HepG2 (cell line): ENCODE data around the gene SIAH2. TPM values are rescaled to one million over a fixed set of nuclear protein-coding genes. Genes with fewer than 3 reads are reported as not detected.

Source experiments
- ATAC-seq: fragments of 200-7000 bp; cut with Tn5 transposase; 3 replicates; pipeline ENCODE4 v1.9.1; 2020; ENCODE audit warnings: mild to moderate bottlenecking, moderate library complexity
- BruUV-seq: library from RNA; stranded (reverse); fragments of 400-500 nt; replicated peaks from 2 replicates; lab custom pipeline; 2021; lab: Mats Ljungman, UMichigan
- CTCF ChIA-PET: fragments of 300-600 bp; formaldehyde crosslinking; extraction: SDS; loops from one replicate; lab custom pipeline; 2021; ENCODE audit warnings: low total read pairs, inconsistent platforms, low intra/inter-chr PET ratio; lab: Yijun Ruan, JAX
- POLR2A ChIA-PET: fragments of 350-600 bp; sonication (Branson Sonifier 250); formaldehyde crosslinking; loops from one replicate; lab custom pipeline; 2020; ENCODE audit warnings: antibody characterized with exemption, inconsistent platforms; lab: Yijun Ruan, JAX
- DNase-seq: peaks from one replicate; pipeline ENCODE4 v3.0.0-alpha.2; 2015; ENCODE audit warnings: low spot score
- FAIRE-seq: peaks from 3 replicates; lab custom pipeline; 2011; peaks lifted over from hg19 to GRCh38; lab: Jason Lieb, UNC
- H2AFZ ChIP-seq: one replicate; pipeline ENCODE4 v1.6.1; 2011; ENCODE audit warnings: low read length, inconsistent platforms
- H3K27ac ChIP-seq: fragments of 300-600 bp; 3 replicates; pipeline ENCODE4 v1.8.0; 2011; ENCODE audit warnings: mixed run types, mild to moderate bottlenecking, mixed read lengths, low read length, inconsistent platforms; ENCODE audit not compliant: insufficient read depth; ENCODE audit errors: extremely low read length
- H3K27me3 ChIP-seq, 2 experiments: fragments of 200-600 bp in 1 of 2; 2 replicates in 1 of 2; 3 replicates in 1 of 2; pipeline versions ENCODE4 v1.6.0 to v1.8.0; 2011; ENCODE audit warnings: low read length in 2 of 2, mild to moderate bottlenecking in 2 of 2, moderate library complexity in 2 of 2, inconsistent platforms in 1 of 2; ENCODE audit not compliant: insufficient read depth in 2 of 2, control insufficient read depth in 1 of 2
- H3K36me3 ChIP-seq, 2 experiments: fragments of 200-600 bp in 1 of 2; replicated peaks in 1 of 2; 2 replicates in 1 of 2; 3 replicates in 1 of 2; pipeline versions ENCODE4 v1.5.1 to v1.8.0; 2011; ENCODE audit warnings: low read length in 2 of 2, inconsistent platforms in 1 of 2; ENCODE audit not compliant: insufficient read depth in 2 of 2, control insufficient read depth in 1 of 2
- H3K4me1 ChIP-seq: 2 replicates; pipeline ENCODE4 v1.5.1; 2012; ENCODE audit warnings: low read length, inconsistent platforms; ENCODE audit not compliant: insufficient read depth
- H3K4me2 ChIP-seq: 2 replicates; pipeline ENCODE4 v1.6.0; 2011; ENCODE audit warnings: low read depth, low read length, inconsistent platforms
- H3K4me3 ChIP-seq, 3 experiments: fragments of 200-600 bp in 1 of 3; sonication (generic), shearing (Covaris generic) in 1 of 3; replicated peaks in 1 of 3; 2 replicates each; pipeline ENCODE4 v1.5.1; 2011 to 2016; ENCODE audit warnings: low read length in 3 of 3, inconsistent platforms in 2 of 3, low read depth in 2 of 3, mild to moderate bottlenecking in 2 of 3, control low read depth in 1 of 3, mixed read lengths in 1 of 3; ENCODE audit not compliant: insufficient read depth in 1 of 3
- H3K79me2 ChIP-seq: one replicate; pipeline ENCODE4 v1.6.1; 2011; ENCODE audit warnings: low read length, inconsistent platforms; ENCODE audit not compliant: insufficient read depth
- H3K9ac ChIP-seq: 2 replicates; pipeline ENCODE4 v1.6.0; 2011; ENCODE audit warnings: mild to moderate bottlenecking, low read depth, low read length, inconsistent platforms; ENCODE audit not compliant: insufficient read depth
- H3K9me3 ChIP-seq: 2 replicates; pipeline ENCODE4 v1.5.1; 2012; ENCODE audit warnings: mild to moderate bottlenecking, low read length
- H4K20me1 ChIP-seq: 2 replicates; pipeline ENCODE4 v1.6.0; 2011; ENCODE audit warnings: inconsistent platforms, mild to moderate bottlenecking, low read length, moderate library complexity; ENCODE audit not compliant: insufficient read depth
- ELF1 ChIP-seq: sonication (generic); formaldehyde crosslinking; IDR thresholded peaks from 2 replicates; pipeline ENCODE4 v1.4.0; 2020; ENCODE audit warnings: missing genetic modification reagents
- MAZ ChIP-seq, 2 experiments: sonication (generic) in 1 of 2; formaldehyde crosslinking in 1 of 2; IDR thresholded peaks; 2 replicates each; pipeline versions ENCODE4 v1.5.0 to v1.6.1; 2012 to 2020; ENCODE audit warnings: low read depth in 2 of 2, mild to moderate bottlenecking in 2 of 2, borderline replicate concordance in 1 of 2, improper control_type of control experiment in 1 of 2, low read length in 1 of 2, missing genetic modification reagents in 1 of 2, moderate library complexity in 1 of 2
- PHF5A ChIP-seq: IDR thresholded peaks from one replicate; pipeline ENCODE4 v1.6.1; 2018; ENCODE audit warnings: low read depth, missing genetic modification reagents; ENCODE audit not compliant: unreplicated experiment
- RFX3 ChIP-seq: IDR thresholded peaks from 2 replicates; pipeline ENCODE4 v1.6.1; 2016; ENCODE audit warnings: missing biosample characterization, missing genetic modification reagents
- THAP11 ChIP-seq: IDR thresholded peaks from 2 replicates; pipeline ENCODE4 v1.6.1; 2016; ENCODE audit warnings: missing biosample characterization, missing genetic modification reagents
- ZIK1 ChIP-seq: sonication (generic); formaldehyde crosslinking; IDR thresholded peaks from 2 replicates; pipeline ENCODE4 v1.5.0; 2020; ENCODE audit warnings: mild to moderate bottlenecking, low read depth, missing genetic modification reagents, borderline replicate concordance
- ZNF720 ChIP-seq: sonication (generic); formaldehyde crosslinking; IDR thresholded peaks from 2 replicates; pipeline ENCODE4 v1.4.0; 2020; ENCODE audit warnings: missing genetic modification reagents
- ZSCAN25 ChIP-seq: sonication (generic); formaldehyde crosslinking; IDR thresholded peaks from 2 replicates; pipeline ENCODE4 v1.8.0; 2022; ENCODE audit warnings: mild to moderate bottlenecking, missing genetic modification reagents
- WGBS: methylation state at CpG from one replicate; pipeline ENCODE4 v1.1.6; 2017; ENCODE audit warnings: low lambda C conversion rate; 5-methylcytosine and 5-hydroxymethylcytosine counted together
- in situ Hi-C: cut with HindIII; loops from 2 replicates; pipeline ENCODE4 v1.10.0; 2017; ENCODE audit warnings: low pct_unique_long_range_greater_than_20kb; ENCODE audit not compliant: extremely low pct_ligation_motif_present
- intact Hi-C: fragments of 100-400 bp; cut with micrococcal nuclease; formaldehyde crosslinking; loops from one replicate; pipeline ENCODE4 v1.10.0; 2022; ENCODE audit not compliant: unreplicated experiment
- polyA plus RNA-seq, 8 experiments: library from polyadenylated mRNA; depleted of rRNA in 3 of 8; stranded (reverse) in 7 of 8; unstranded in 1 of 8; fragments of >200 nt; fragmentation: Illumina TruSeq in 4 of 8; extraction: Trizol in 4 of 8; gene quantifications; 2 replicates each; pipeline versions ENCODE4 v1.2.1 to v1.2.3, GENCODE V29; 2011 to 2016; ENCODE audit warnings: low read depth in 4 of 8, missing spikeins in 1 of 8, mixed read lengths in 1 of 8; ENCODE audit not compliant: insufficient read depth in 1 of 8
- total RNA-seq, 5 experiments: library from RNA; depleted of rRNA; stranded (reverse); fragments of >200 nt; fragmentation: Illumina TruSeq; extraction: Trizol; gene quantifications; 2 replicates each; pipeline ENCODE4 v1.2.3, GENCODE V29; 2016; ENCODE audit warnings: low read depth in 1 of 5
- TF ChIP-seq, protein P1 (sequence below): IDR thresholded peaks from 2 replicates; pipeline ENCODE4 v1.6.1; 2016; ENCODE audit warnings: mild to moderate bottlenecking

The SIAH2 gene
- total and polyA plus RNA-seq, 2 of the 13 experiments (the other 11 are each of a cell fraction or from before 2014, with no cell fraction given) = 71.8 to 117 TPM

DNA sequence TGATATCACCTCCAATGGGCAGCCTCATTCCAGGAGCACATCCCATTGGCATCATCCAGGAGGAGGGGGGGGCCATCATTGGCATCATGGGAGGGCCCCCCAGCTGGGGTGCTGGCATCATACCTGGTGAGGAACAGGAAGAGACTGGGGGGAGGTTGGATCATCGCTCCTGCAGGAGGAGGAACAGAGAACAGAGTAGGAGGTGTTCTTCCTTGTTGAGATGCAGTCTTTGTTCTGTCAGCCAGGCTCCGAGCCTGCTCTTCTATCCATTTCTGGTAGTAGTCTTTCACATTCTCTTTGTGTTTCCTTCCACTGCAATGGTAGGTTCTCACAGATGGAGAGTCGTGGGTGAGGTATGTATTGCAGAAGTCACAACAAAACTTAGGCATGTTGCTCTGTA lies 42.5 kb downstream of the SIAH2 start:
- Histone ChIP-seq H3K36me3 (no peaks in the 10 kb centered on the region), H3K9ac (no peak overlapping the region), H3K27ac (no peak overlapping the region), H3K27me3 (no peaks in the 10 kb centered on the region), H3K4me3 (no peak overlapping the region), H3K4me1 (peaks cover 31% of the 10 kb centered on the region), H2AFZ (no peak overlapping the region), H3K79me2 (no peaks in the 10 kb centered on the region), H4K20me1 (no peaks in the 10 kb centered on the region), H3K9me3 (no peaks in the 10 kb centered on the region), H3K4me2 (no peak overlapping the region)
- no peak for TF ChIP-seq RFX3 (CRISPR knock-in tag)
- no peak for TF ChIP-seq PHF5A (CRISPR knock-in tag)
- TF ChIP-seq ZNF720 (CRISPR knock-in tag) = no peak
- no peak for TF ChIP-seq ZSCAN25 (CRISPR knock-in tag)
- 53% methylated on average over 3 of the region's 3 CpGs for WGBS
- intact Hi-C loops = loop anchor here (2.0 kb wide), 1 partner anchor 66 kb away; no protein-coding TSS in a partner anchor
- in situ Hi-C loops = loop anchor here (10.0 kb wide), 2 partner anchors 54 to 144 kb away; no protein-coding TSS in a partner anchor
- FAIRE-seq = no peak
- ChIA-PET POLR2A (interaction anchor here (1.8 kb wide), 1 partner anchor 46 kb away, joined by 8 read pairs; no protein-coding TSS in a partner anchor), CTCF (interaction anchor here (1.1 to 2.8 kb wide), 4 partner anchors 43 to 110 kb away, joined by 5 to 21 read pairs (median 9); no protein-coding TSS in a partner anchor)
- BruUV-seq = no TSS peak
- ATAC-seq = no peak
- no peak for DNase-seq

DNA sequence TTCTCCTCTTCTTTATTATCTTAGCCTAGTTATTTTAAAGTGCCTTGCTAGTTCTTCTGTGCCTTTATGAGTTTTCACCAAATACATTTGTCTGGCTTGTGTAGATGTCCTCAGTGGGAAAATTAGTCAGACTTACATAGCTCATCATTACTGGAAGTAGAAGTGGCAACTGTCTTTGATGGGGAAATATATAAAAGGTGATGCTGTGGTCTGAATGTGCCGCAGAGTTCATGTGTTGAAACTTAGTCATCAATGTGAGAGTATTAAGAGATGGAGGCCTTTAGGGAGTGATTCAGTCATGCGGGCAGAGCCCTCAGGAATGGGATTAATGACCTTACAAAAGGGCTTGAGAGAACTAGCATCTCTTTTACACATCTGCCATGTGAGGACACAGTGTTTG lies 52.9 kb downstream of the SIAH2 start:
- POLR2A ChIA-PET = no interaction called here
- H4K20me1 ChIP-seq = no peaks in the 10 kb centered on the region
- no peaks in the 10 kb centered on the region for H3K79me2 ChIP-seq
- H3K4me2 ChIP-seq = no peak overlapping the region
- CTCF ChIA-PET = no interaction called here
- ATAC-seq (no peak), DNase-seq (no peak)
- intact Hi-C loops = no loop called here
- H3K36me3 ChIP-seq = no peaks in the 10 kb centered on the region
- H3K4me1 ChIP-seq = no peaks in the 10 kb centered on the region
- H3K9ac ChIP-seq = no peak overlapping the region
- no peak overlapping the region for H3K27ac ChIP-seq
- no peaks in the 10 kb centered on the region for H3K9me3 ChIP-seq
- no TSS peak for BruUV-seq
- 87% methylated on average over 2 of the region's 2 CpGs for WGBS
- no peak overlapping the region for H2AFZ ChIP-seq
- TF ChIP-seq, protein P1, sequence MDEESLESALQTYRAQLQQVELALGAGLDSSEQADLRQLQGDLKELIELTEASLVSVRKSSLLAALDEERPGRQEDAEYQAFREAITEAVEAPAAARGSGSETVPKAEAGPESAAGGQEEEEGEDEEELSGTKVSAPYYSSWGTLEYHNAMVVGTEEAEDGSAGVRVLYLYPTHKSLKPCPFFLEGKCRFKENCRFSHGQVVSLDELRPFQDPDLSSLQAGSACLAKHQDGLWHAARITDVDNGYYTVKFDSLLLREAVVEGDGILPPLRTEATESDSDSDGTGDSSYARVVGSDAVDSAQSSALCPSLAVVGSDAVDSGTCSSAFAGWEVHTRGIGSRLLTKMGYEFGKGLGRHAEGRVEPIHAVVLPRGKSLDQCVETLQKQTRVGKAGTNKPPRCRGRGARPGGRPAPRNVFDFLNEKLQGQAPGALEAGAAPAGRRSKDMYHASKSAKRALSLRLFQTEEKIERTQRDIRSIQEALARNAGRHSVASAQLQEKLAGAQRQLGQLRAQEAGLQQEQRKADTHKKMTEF (CRISPR knock-in tag) = no peak
- TF ChIP-seq MAZ (IDR thresholded peaks at IDR 0.05; ENCODE audit: borderline replicate concordance, low read depth, low read length) (no peak), MAZ (CRISPR knock-in tag; IDR thresholded peaks at IDR 0.05; ENCODE audit: low read depth) (no peak), ZIK1 (CRISPR knock-in tag) (no peak), ELF1 (no peak), THAP11 (CRISPR knock-in tag) (no peak)
- TF ChIP-seq, all 625 proteins: peak for 0
- Histone ChIP-seq H3K27me3 (no peaks in the 10 kb centered on the region), H3K4me3 (no peak overlapping the region)
- in situ Hi-C loops = no loop called here
- FAIRE-seq = no peak
